ENCODE data around the gene CD80. TPM values are rescaled to one million over a fixed set of nuclear protein-coding genes. Genes with fewer than 3 reads are reported as not detected.

The CD80 gene
- polyA plus RNA-seq, 1 donor (not counting 4 experiments of a cell fraction or from before 2014, with no cell fraction given): not detected

GRCh38 chr3:119575507-119575906 lies 16.1 kb upstream of the CD80 start:
- no peaks in the 10 kb centered on the region for H3K9me3 ChIP-seq (ENCODE audit: control insufficient read depth, low read depth, low read length)
- FAIRE-seq: peak; percentile 29
- peaks cover 5% of the 10 kb centered on the region for H3K4me1 ChIP-seq (ENCODE audit: control insufficient read depth, extremely low read depth, insufficient read depth, low read length)
- TF ChIP-seq EZH2 (IDR thresholded peaks at IDR 0.05; ENCODE audit: low read length) (no peak), CTCF (optimal IDR thresholded peaks at IDR 0.05 in 1 of 3, IDR thresholded peaks at IDR 0.05 in 1 of 3, conservative IDR thresholded peaks at IDR 0.05 in 1 of 3; ENCODE audit: extremely low read depth in 1 of 3, insufficient read depth in 2 of 3, low read length in 3 of 3) (no peak)
- H4K20me1 ChIP-seq (ENCODE audit: control insufficient read depth, extremely low read depth, insufficient read depth, low read length): no peaks in the 10 kb centered on the region
- H3K9ac ChIP-seq (ENCODE audit: control insufficient read depth, extremely low read depth, insufficient read depth, low read length): no peak overlapping the region
- no peak overlapping the region for H2AFZ ChIP-seq (ENCODE audit: control insufficient read depth, low read length)
- H3K27ac ChIP-seq (ENCODE audit: control insufficient read depth, insufficient read depth, low read length): no peak overlapping the region
- H3K36me3 ChIP-seq (ENCODE audit: control insufficient read depth in 2 of 2, extremely low read depth in 1 of 2, insufficient read depth in 2 of 2, low read length in 2 of 2): no peaks in the 10 kb centered on the region
- H3K79me2 ChIP-seq (ENCODE audit: control insufficient read depth, insufficient read depth, low read length): no peaks in the 10 kb centered on the region
- DNase-seq (ENCODE audit: low read depth, low spot score): no peak
- H3K4me2 ChIP-seq (ENCODE audit: control insufficient read depth, extremely low read depth, insufficient read depth, low read depth, low read length): no peak overlapping the region
- H3K4me3 ChIP-seq (ENCODE audit: control insufficient read depth in 2 of 3, extremely low read depth in 1 of 3, insufficient read depth in 2 of 3, low read depth in 1 of 3, low read length in 3 of 3): no peak overlapping the region
- no peaks in the 10 kb centered on the region for H3K27me3 ChIP-seq (ENCODE audit: control insufficient read depth, extremely low read depth, insufficient read depth, low read length)
- H3K9me1 ChIP-seq (ENCODE audit: control insufficient read depth, extremely low read depth, insufficient read depth, low read length): no peaks in the 10 kb centered on the region
- dilution Hi-C loops (cut with MboI; ENCODE audit: extremely low pct_ligation_motif_present, low sequenced_read_pairs): no loop called here

GRCh38 chr3:119571688-119572087 lies 12.3 kb upstream of the CD80 start:
- Histone ChIP-seq H3K9ac (ENCODE audit: control insufficient read depth, extremely low read depth, insufficient read depth, low read length) (no peak overlapping the region), H2AFZ (ENCODE audit: control insufficient read depth, low read length) (no peak overlapping the region), H4K20me1 (ENCODE audit: control insufficient read depth, extremely low read depth, insufficient read depth, low read length) (no peaks in the 10 kb centered on the region), H3K27ac (ENCODE audit: control insufficient read depth, insufficient read depth, low read length) (no peak overlapping the region), H3K4me2 (ENCODE audit: control insufficient read depth, extremely low read depth, insufficient read depth, low read depth, low read length) (no peak overlapping the region), H3K36me3 (ENCODE audit: control insufficient read depth in 2 of 2, extremely low read depth in 1 of 2, insufficient read depth in 2 of 2, low read length in 2 of 2) (no peaks in the 10 kb centered on the region), H3K4me3 (ENCODE audit: control insufficient read depth in 2 of 3, extremely low read depth in 1 of 3, insufficient read depth in 2 of 3, low read depth in 1 of 3, low read length in 3 of 3) (no peak overlapping the region), H3K79me2 (ENCODE audit: control insufficient read depth, insufficient read depth, low read length) (no peaks in the 10 kb centered on the region), H3K27me3 (ENCODE audit: control insufficient read depth, extremely low read depth, insufficient read depth, low read length) (no peaks in the 10 kb centered on the region), H3K9me1 (ENCODE audit: control insufficient read depth, extremely low read depth, insufficient read depth, low read length) (no peaks in the 10 kb centered on the region), H3K9me3 (ENCODE audit: control insufficient read depth, low read depth, low read length) (no peaks in the 10 kb centered on the region), H3K4me1 (ENCODE audit: control insufficient read depth, extremely low read depth, insufficient read depth, low read length) (no peaks in the 10 kb centered on the region)
- TF ChIP-seq EZH2 (IDR thresholded peaks at IDR 0.05; ENCODE audit: low read length) (no peak), CTCF (optimal IDR thresholded peaks at IDR 0.05 in 1 of 3, IDR thresholded peaks at IDR 0.05 in 1 of 3, conservative IDR thresholded peaks at IDR 0.05 in 1 of 3; ENCODE audit: extremely low read depth in 1 of 3, insufficient read depth in 2 of 3, low read length in 3 of 3) (no peak)
- DNase-seq (ENCODE audit: low read depth, low spot score) (no peak), FAIRE-seq (no peak)
- dilution Hi-C loops (cut with MboI; ENCODE audit: extremely low pct_ligation_motif_present, low sequenced_read_pairs): no loop called here
